ENCODE results near the gene SLC35A2.

SLC35A2 gene

GRCh38 chrX:48904180-48904579 is 7.3 kb downstream of the SLC35A2 start:
- no peak for DNase-seq (ENCODE audit: low read depth)
- in situ Hi-C loops (cut with HindIII; ENCODE audit: low sequenced_read_pairs) = no loop called here
- no peak for TF ChIP-seq CTCF (IDR thresholded peaks at IDR 0.05; ENCODE audit: low read depth, low read length, missing control alignments)

GRCh38 chrX:48903290-48903689 is 8.2 kb downstream of the SLC35A2 start:
- in situ Hi-C loops (cut with HindIII; ENCODE audit: low sequenced_read_pairs) = no loop called here
- no peak overlapping the region for H3K4me3 ChIP-seq (ENCODE audit: low read depth, low read length)
- DNase-seq (ENCODE audit: low read depth) = no peak
- TF ChIP-seq CTCF (IDR thresholded peaks at IDR 0.05; ENCODE audit: low read depth, low read length, missing control alignments) = no peak

More at GRCh38 chrX:48904180-48904579, 7.3 kb downstream of the SLC35A2 start:
- H3K4me3 ChIP-seq (ENCODE audit: low read depth, low read length) = no peak overlapping the region

GRCh38 chrX:48902776-48903175 is 8.7 kb downstream of the SLC35A2 start:
- DNase-seq (ENCODE audit: low read depth) = no peak
- H3K4me3 ChIP-seq (ENCODE audit: low read depth, low read length) = no peak overlapping the region
- in situ Hi-C loops (cut with HindIII; ENCODE audit: low sequenced_read_pairs) = no loop called here
- no peak for TF ChIP-seq CTCF (IDR thresholded peaks at IDR 0.05; ENCODE audit: low read depth, low read length, missing control alignments)

GRCh38 chrX:48902135-48902534 is 9.3 kb downstream of the SLC35A2 start:
- no peak for TF ChIP-seq CTCF (IDR thresholded peaks at IDR 0.05; ENCODE audit: low read depth, low read length, missing control alignments)
- H3K4me3 ChIP-seq (ENCODE audit: low read depth, low read length) = no peak overlapping the region
- DNase-seq (ENCODE audit: low read depth) = no peak
- in situ Hi-C loops (cut with HindIII; ENCODE audit: low sequenced_read_pairs) = no loop called here

- H3K4me3 ChIP-seq (ENCODE audit: low read depth, low read length) = no peak overlapping the region
- DNase-seq (ENCODE audit: low read depth) = no peak
- no peak for TF ChIP-seq CTCF (IDR thresholded peaks at IDR 0.05; ENCODE audit: low read depth, low read length, missing control alignments)
- in situ Hi-C loops (cut with HindIII; ENCODE audit: low sequenced_read_pairs) = no loop called here
Measured at GRCh38 chrX:48901069-48901468, 10.4 kb downstream of the SLC35A2 start.

- DNase-seq (ENCODE audit: low read depth) = no peak
- in situ Hi-C loops (cut with HindIII; ENCODE audit: low sequenced_read_pairs) = no loop called here
- H3K4me3 ChIP-seq (ENCODE audit: low read depth, low read length) = no peak overlapping the region
- TF ChIP-seq CTCF (IDR thresholded peaks at IDR 0.05; ENCODE audit: low read depth, low read length, missing control alignments) = no peak
Measured at GRCh38 chrX:48899078-48899410, 12.4 kb downstream of the SLC35A2 start.

Measured in astrocyte of the cerebellum (primary cell).